Glutamatergic neuron (in vitro differentiated cells): Measurements from ENCODE around the gene E2F6. TPM values are rescaled to one million over a fixed set of nuclear protein-coding genes. Genes with fewer than 3 reads are reported as not detected.

ENCODE experiments used
- DNase-seq: peaks from one replicate; pipeline ENCODE4 v3.0.0; 2022
- H3K27ac Mint-ChIP-seq: one replicate; pipeline ENCODE4 v1.8.0; 2020; ENCODE audit warnings: mild to moderate bottlenecking, mixed read lengths, inconsistent platforms; ENCODE audit not compliant: unreplicated experiment
- H3K27me3 Mint-ChIP-seq: one replicate; pipeline ENCODE4 v1.8.0; 2020; ENCODE audit warnings: mild to moderate bottlenecking, moderate library complexity, mixed read lengths, inconsistent platforms; ENCODE audit not compliant: unreplicated experiment
- H3K36me3 Mint-ChIP-seq: one replicate; pipeline ENCODE4 v1.8.0; 2020; ENCODE audit warnings: mild to moderate bottlenecking, mixed read lengths, inconsistent platforms; ENCODE audit not compliant: unreplicated experiment
- H3K4me1 Mint-ChIP-seq: one replicate; pipeline ENCODE4 v1.8.0; 2020; ENCODE audit warnings: mild to moderate bottlenecking, low read depth, mixed read lengths, inconsistent platforms; ENCODE audit not compliant: unreplicated experiment
- H3K4me3 Mint-ChIP-seq: one replicate; pipeline ENCODE4 v1.8.0; 2020; ENCODE audit warnings: mild to moderate bottlenecking, mixed read lengths, inconsistent platforms; ENCODE audit not compliant: unreplicated experiment
- H3K9me3 Mint-ChIP-seq: one replicate; pipeline ENCODE4 v1.8.0; 2020; ENCODE audit warnings: mild to moderate bottlenecking, moderate library complexity, mixed read lengths, inconsistent platforms; ENCODE audit not compliant: unreplicated experiment
- CTCF ChIP-seq: fragments of 200-600 bp; sonication (generic); IDR thresholded peaks from one replicate; pipeline ENCODE4 v1.5.0; 2021; ENCODE audit not compliant: partially characterized antibody, unreplicated experiment
- total RNA-seq: library from RNA; stranded (reverse); fragmentation: NEBNext Ultra II Directional; extraction: Animal tissue kit (Norgen Biotek cat#: 25700); gene quantifications from one replicate; pipeline ENCODE4 v1.2.1, GENCODE V29; 2021; ENCODE audit not compliant: unreplicated experiment

Gene E2F6
- total RNA-seq, 1 donor from 2014 or later: 22.1 TPM

GRCh38 chr2:11506611-11506969 lies 40.6 kb upstream of the E2F6 start:
- H3K27ac Mint-ChIP-seq: no peak overlapping the region
- TF ChIP-seq CTCF: no peak
- H3K36me3 Mint-ChIP-seq: peaks cover 10% of the 10 kb centered on the region
- peaks cover 14% of the 10 kb centered on the region for H3K4me1 Mint-ChIP-seq
- DNase-seq: no peak
- H3K9me3 Mint-ChIP-seq: peaks cover 8% of the 10 kb centered on the region
- peaks cover under 1% of the 10 kb centered on the region for H3K27me3 Mint-ChIP-seq
- H3K4me3 Mint-ChIP-seq: no peak overlapping the region

GRCh38 chr2:11505652-11506610 lies 40.0 kb upstream of the E2F6 start:
- H3K9me3 Mint-ChIP-seq: peaks cover 8% of the 10 kb centered on the region

GRCh38 chr2:11503354-11503927 lies 37.5 kb upstream of the E2F6 start:
- H3K4me3 Mint-ChIP-seq: no peak overlapping the region
- peaks cover 4% of the 10 kb centered on the region for H3K27me3 Mint-ChIP-seq
- no peak overlapping the region for H3K27ac Mint-ChIP-seq
- DNase-seq: no peak
- H3K36me3 Mint-ChIP-seq: peaks cover 10% of the 10 kb centered on the region
- H3K9me3 Mint-ChIP-seq: peaks cover 10% of the 10 kb centered on the region
- no peak for TF ChIP-seq CTCF
- H3K4me1 Mint-ChIP-seq: peaks cover 24% of the 10 kb centered on the region

More at GRCh38 chr2:11505652-11506610, 40.0 kb upstream of the E2F6 start:
- H3K36me3 Mint-ChIP-seq: peaks cover 10% of the 10 kb centered on the region
- no peak overlapping the region for H3K4me3 Mint-ChIP-seq
- H3K27me3 Mint-ChIP-seq: peaks cover 2% of the 10 kb centered on the region
- peaks cover 11% of the 10 kb centered on the region for H3K4me1 Mint-ChIP-seq
- no peak overlapping the region for H3K27ac Mint-ChIP-seq
- DNase-seq: no peak
- no peak for TF ChIP-seq CTCF

- no peak for DNase-seq
- Mint-ChIP-seq H3K27me3 (peaks cover 5% of the 10 kb centered on the region), H3K36me3 (peaks cover 10% of the 10 kb centered on the region), H3K4me1 (peaks cover 27% of the 10 kb centered on the region), H3K4me3 (no peak overlapping the region), H3K27ac (no peak overlapping the region), H3K9me3 (peaks cover 10% of the 10 kb centered on the region)
- no peak for TF ChIP-seq CTCF
These were observed 36.9 kb upstream of the E2F6 start for GRCh38 chr2:11502740-11503292.
